ENCODE results near the gene MAB21L4.

The MAB21L4 gene

GRCh38 chr2:240895656-240896388, at the start of gene MAB21L4:
TSS of gene MAB21L4 (minus strand) at chr2:240896156. CDS start at chr2:240895997, 159 bp downstream.
- peak; percentile 87 for DNase-seq

GRCh38 chr2:240936106-240936505, 40.1 kb upstream of the MAB21L4 start:
- DNase-seq: no peak

GRCh38 chr2:240935103-240935876, 39.3 kb upstream of the MAB21L4 start:
- peak; percentile 52 for DNase-seq

GRCh38 chr2:240934701-240935102, 38.7 kb upstream of the MAB21L4 start:
- peak; percentile 46 for DNase-seq

- peak; percentile 47 for DNase-seq
These were observed 38.2 kb upstream of the MAB21L4 start for GRCh38 chr2:240933966-240934700.

- DNase-seq: peak; percentile 46
These were observed 37.4 kb upstream of the MAB21L4 start for GRCh38 chr2:240933048-240933965.

GRCh38 chr2:240932724-240933047, 36.7 kb upstream of the MAB21L4 start:
- DNase-seq: peak; percentile 45

GRCh38 chr2:240932001-240932723, 36.2 kb upstream of the MAB21L4 start:
- peak; percentile 45 for DNase-seq

- DNase-seq: no peak
These were observed 35.5 kb upstream of the MAB21L4 start for GRCh38 chr2:240931319-240931949.

- DNase-seq: peak; percentile 50
These were observed 34.8 kb upstream of the MAB21L4 start for GRCh38 chr2:240930631-240931318.

GRCh38 chr2:240930096-240930630, 34.2 kb upstream of the MAB21L4 start:
- DNase-seq: no peak

GRCh38 chr2:240929364-240930095, 33.6 kb upstream of the MAB21L4 start:
- peak; percentile 45 for DNase-seq

GRCh38 chr2:240928476-240929363, 32.8 kb upstream of the MAB21L4 start:
- DNase-seq: peak; percentile 44

GRCh38 chr2:240927390-240927781, 31.4 kb upstream of the MAB21L4 start:
- DNase-seq: no peak

GRCh38 chr2:240926516-240927389, 30.8 kb upstream of the MAB21L4 start:
- peak; percentile 61 for DNase-seq

- DNase-seq: peak; percentile 50
These were observed 29.9 kb upstream of the MAB21L4 start for GRCh38 chr2:240925568-240926515.
